ENCODE measurements around the gene HOXD9. TPM values are rescaled to one million over a fixed set of nuclear protein-coding genes. Genes with fewer than 3 reads are reported as not detected.
A peak's percentile ranks its signal among the peaks of the same experiment; 100 is the strongest.

Gene HOXD9
- total and polyA plus RNA-seq, 8 donors: 0.18 to 0.76 (median 0.49) TPM; not detected in 4

DNA sequence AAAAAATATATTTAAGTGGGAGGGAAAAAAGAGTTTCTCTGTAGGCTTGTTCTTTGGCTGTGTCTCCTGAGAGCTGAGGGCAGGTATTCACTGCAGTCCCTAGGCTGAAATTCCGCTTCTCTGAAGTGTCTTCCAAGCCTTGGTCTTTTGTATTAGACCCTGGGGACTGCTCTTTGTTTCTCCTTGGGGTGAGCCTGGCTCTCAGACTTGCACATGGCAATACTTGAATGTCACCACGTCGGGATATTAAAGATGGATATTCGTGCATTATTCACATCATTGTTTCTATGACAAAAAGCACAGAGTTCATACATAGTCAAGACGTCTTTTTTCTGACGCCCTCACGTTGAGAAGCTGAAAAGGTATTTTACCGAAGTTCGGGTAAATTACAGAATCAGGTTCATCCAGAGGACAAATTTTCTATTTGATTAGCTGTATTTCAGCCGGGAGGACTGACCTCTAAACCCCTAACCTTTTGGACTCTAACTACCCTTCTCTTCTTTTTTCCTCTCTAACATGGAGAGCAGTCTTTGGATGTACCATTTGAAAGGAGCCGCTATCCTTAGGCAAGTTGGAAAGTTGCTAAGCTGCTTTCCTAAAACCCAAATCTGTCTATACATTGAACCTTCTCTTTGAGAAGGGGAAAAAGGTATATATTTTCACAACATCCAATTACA is 32.2 kb downstream of the HOXD9 start:
- DNase-seq: no peak
- H3K36me3 ChIP-seq: no peaks in the 10 kb centered on the region
- H3K4me3 ChIP-seq: no peak overlapping the region
- no peak for TF ChIP-seq POLR2AphosphoS5 (IDR thresholded peaks at IDR 0.05)
- TF ChIP-seq, protein P1, sequence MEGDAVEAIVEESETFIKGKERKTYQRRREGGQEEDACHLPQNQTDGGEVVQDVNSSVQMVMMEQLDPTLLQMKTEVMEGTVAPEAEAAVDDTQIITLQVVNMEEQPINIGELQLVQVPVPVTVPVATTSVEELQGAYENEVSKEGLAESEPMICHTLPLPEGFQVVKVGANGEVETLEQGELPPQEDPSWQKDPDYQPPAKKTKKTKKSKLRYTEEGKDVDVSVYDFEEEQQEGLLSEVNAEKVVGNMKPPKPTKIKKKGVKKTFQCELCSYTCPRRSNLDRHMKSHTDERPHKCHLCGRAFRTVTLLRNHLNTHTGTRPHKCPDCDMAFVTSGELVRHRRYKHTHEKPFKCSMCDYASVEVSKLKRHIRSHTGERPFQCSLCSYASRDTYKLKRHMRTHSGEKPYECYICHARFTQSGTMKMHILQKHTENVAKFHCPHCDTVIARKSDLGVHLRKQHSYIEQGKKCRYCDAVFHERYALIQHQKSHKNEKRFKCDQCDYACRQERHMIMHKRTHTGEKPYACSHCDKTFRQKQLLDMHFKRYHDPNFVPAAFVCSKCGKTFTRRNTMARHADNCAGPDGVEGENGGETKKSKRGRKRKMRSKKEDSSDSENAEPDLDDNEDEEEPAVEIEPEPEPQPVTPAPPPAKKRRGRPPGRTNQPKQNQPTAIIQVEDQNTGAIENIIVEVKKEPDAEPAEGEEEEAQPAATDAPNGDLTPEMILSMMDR (IDR thresholded peaks at IDR 0.05): no peak
- no peak for TF ChIP-seq POLR2A (IDR thresholded peaks at IDR 0.05)
- TF ChIP-seq EP300 (IDR thresholded peaks at IDR 0.05): no peak
- peaks cover 3 to 46% (median 32%) of the 10 kb centered on the region in 4 donors for H3K4me1 ChIP-seq
- H3K27ac ChIP-seq: no peak overlapping the region
- intact Hi-C loops (cut with DNase I; ENCODE audit: low total_unique reads): no loop called here
- peaks cover 40 to 100% (median 97%) of the 10 kb centered on the region in 3 donors for H3K27me3 ChIP-seq
- 10 to 31% (median 20%) methylated on average over 11 of the region's 11 CpGs for whole genome bisulfite sequencing, 5 donors
- peaks cover 0 to 8% (median 0%) of the 10 kb centered on the region in 4 donors for H3K9me3 ChIP-seq

DNA sequence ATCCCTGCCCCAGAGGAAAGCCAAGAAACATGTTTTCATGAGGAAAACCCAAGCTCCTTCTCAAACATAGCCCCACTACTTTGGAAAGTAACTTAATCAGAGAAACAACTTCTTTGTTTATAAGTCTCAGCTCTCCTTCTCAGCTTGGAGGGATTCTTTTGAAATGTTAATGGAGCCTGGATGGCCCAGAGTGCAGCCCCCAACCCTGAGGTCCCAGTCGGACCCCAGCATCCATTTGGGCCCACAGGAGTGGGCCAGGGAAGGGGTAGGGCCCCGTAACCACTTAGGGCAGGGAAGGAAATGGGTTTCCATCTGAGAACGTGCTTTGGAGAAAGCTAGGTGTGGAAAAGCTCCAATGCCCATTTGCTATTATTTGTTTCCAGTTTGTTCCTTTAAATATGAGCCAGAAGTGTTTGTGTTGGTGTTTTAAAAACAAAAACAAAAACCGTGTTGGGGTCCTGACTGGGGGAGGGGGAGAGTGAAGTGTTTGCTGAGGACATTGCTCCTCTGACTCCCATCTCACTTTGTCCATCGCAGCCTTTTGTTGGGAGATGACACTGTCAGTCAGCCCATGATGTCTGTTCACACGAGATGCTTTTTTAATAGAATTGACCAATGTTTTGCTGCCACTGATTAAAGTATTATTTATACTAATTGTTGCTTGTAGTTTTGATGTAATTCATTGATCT is 33.0 kb downstream of the HOXD9 start:
- Histone ChIP-seq H3K27ac (no peak overlapping the region), H3K4me1 (peaks cover 10 to 54% (median 40%) of the 10 kb centered on the region in 4 donors), H3K27me3 (peaks cover 42 to 100% (median 99%) of the 10 kb centered on the region in 3 donors), H3K4me3 (no peak overlapping the region), H3K9me3 (peaks cover 0 to 8% (median 0%) of the 10 kb centered on the region in 4 donors), H3K36me3 (no peaks in the 10 kb centered on the region)
- no peak for TF ChIP-seq POLR2AphosphoS5 (IDR thresholded peaks at IDR 0.05)
- intact Hi-C loops (cut with DNase I; ENCODE audit: low total_unique reads): no loop called here
- DNase-seq: no peak
- 10 to 20% (median 11%) methylated on average over 6 of the region's 6 CpGs for WGBS, 5 donors

DNA sequence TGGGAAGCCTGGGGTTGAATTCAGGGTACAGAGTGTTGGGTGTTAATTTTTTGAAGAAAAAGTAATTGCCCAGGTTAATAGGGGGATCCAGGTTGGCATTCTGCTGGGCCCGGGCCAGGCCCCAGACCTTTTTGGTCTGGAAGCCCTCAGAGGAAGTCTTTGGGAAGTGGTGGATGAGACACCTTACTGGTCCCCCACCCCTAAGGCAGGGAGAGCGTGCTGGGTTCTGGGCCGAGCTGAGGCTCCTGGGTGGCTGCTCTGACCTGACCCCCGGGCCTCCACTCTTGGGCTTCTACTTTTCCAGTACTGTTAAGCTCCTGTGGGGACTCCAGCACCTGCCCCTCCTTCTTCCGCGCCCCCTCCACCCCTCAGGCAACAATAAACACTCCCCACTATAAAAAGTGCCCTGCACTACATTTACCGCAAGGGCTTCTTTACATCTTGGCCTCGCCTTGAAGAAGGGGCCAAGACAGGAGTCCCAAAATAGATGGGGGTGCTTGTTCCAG is 33.8 kb downstream of the HOXD9 start:
- DNase-seq: no peak
- 14 to 27% (median 23%) methylated on average over 8 of the region's 8 CpGs for WGBS, 5 donors
- intact Hi-C loops (cut with DNase I; ENCODE audit: low total_unique reads): no loop called here
- peaks cover 0 to 8% (median 0%) of the 10 kb centered on the region in 4 donors for H3K9me3 ChIP-seq
- peaks cover 12 to 61% (median 44%) of the 10 kb centered on the region in 4 donors for H3K4me1 ChIP-seq
- no peak overlapping the region for H3K4me3 ChIP-seq
- no peaks in the 10 kb centered on the region for H3K36me3 ChIP-seq
- no peak for TF ChIP-seq POLR2AphosphoS5 (IDR thresholded peaks at IDR 0.05)
- no peak for TF ChIP-seq EP300 (IDR thresholded peaks at IDR 0.05)
- no peak for TF ChIP-seq POLR2A (IDR thresholded peaks at IDR 0.05)
- TF ChIP-seq, protein P1 (IDR thresholded peaks at IDR 0.05): no peak
- peaks cover 41 to 100% (median 99%) of the 10 kb centered on the region in 3 donors for H3K27me3 ChIP-seq
- no peak overlapping the region for H3K27ac ChIP-seq

DNA sequence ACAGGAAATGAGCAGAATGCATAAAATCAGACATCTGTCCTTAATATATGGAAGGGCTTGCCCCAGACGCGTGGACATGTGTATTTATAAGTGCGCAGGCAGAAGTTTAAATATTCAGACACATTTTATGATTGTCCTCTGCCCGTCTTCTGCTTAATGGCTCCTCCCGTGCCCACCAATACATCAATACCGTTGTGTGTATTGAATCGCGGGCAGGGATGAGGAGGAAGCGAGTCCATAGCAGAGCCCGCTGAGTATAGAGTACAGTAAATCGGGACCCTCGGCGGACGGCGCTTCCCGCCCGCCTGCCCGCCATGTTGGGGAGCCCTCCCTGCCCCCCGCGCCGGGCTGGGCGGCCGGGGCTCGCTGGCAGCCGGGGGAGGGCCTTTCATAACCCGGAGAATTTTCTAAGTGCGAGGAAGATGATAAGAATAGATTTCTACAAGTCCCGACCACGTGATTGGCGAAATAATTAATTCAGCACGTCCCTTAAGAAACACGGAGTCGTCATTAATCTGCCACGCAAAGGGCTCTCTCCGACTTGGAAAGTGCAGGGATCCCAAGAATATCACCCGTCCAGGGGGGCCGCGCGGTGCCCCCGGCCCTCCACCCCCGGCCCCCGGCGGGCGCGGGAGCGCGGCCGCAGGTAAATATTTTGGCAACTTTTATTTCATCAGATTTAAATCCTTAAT is 34.4 kb downstream of the HOXD9 start, which contains the start of gene HOXD3:
TSS of gene HOXD3 (plus strand) at position 501 of the 692 bp plus-strand sequence. CDS start 11,808 bp downstream, outside the sequence.
- no peak within 1 kb of the TSS for H3K27ac ChIP-seq
- H3K9me3 ChIP-seq: peaks cover 0 to 8% (median 0%) of the 10 kb centered on the region in 4 donors
- peaks cover 37 to 100% (median 99%) of the 10 kb centered on the region in 3 donors for H3K27me3 ChIP-seq
- H3K4me1 ChIP-seq: peaks cover 12 to 60% (median 41%) of the 10 kb centered on the region in 4 donors
- intact Hi-C loops (cut with DNase I; ENCODE audit: low total_unique reads): no loop called here
- TF ChIP-seq, protein P1 (IDR thresholded peaks at IDR 0.05): no peak
- no peak for TF ChIP-seq EP300 (IDR thresholded peaks at IDR 0.05)
- TF ChIP-seq POLR2A (IDR thresholded peaks at IDR 0.05): no peak
- no peak for TF ChIP-seq POLR2AphosphoS5 (IDR thresholded peaks at IDR 0.05)
- no peaks in the 10 kb centered on the region for H3K36me3 ChIP-seq
- DNase-seq: no peak
- peak within 1 kb of the TSS; percentile 14 to 39 (median 23) for H3K4me3 ChIP-seq
- 5 to 9% (median 6%) methylated on average over 39 to 48 of the region's 48 CpGs for WGBS, 5 donors

Data from stomach (tissue), 9 donors.